Kidney epithelial cell (primary cell): ENCODE measurements around the gene CREB5. TPM values are rescaled to one million over a fixed set of nuclear protein-coding genes. Genes with fewer than 3 reads are reported as not detected.

Experiments used
- DNase-seq: peaks from one replicate; pipeline ENCODE4 v3.0.0-alpha.2; 2010; ENCODE audit warnings: low read depth
- H3K27me3 ChIP-seq: 2 replicates; pipeline ENCODE4 v1.6.0; 2011; ENCODE audit warnings: low read length; ENCODE audit not compliant: control insufficient read depth, insufficient read depth
- H3K36me3 ChIP-seq: 2 replicates; pipeline ENCODE4 v1.5.1; 2011; ENCODE audit warnings: low read length; ENCODE audit not compliant: control insufficient read depth, insufficient read depth
- H3K4me3 ChIP-seq: 2 replicates; pipeline ENCODE4 v1.5.1; 2011; ENCODE audit warnings: low read depth, mild to moderate bottlenecking, control low read depth, low read length
- total RNA-seq: library from RNA; depleted of rRNA; stranded (reverse); fragments of >200 nt; gene quantifications from 2 replicates; pipeline ENCODE4 v1.2.3, GENCODE V29; 2015
- TF ChIP-seq, protein P1 (sequence below): IDR thresholded peaks from 2 replicates; pipeline ENCODE4 v1.5.1; 2011; ENCODE audit warnings: mild to moderate bottlenecking, moderate library complexity, low read length, control low read depth, inconsistent platforms; ENCODE audit not compliant: insufficient read depth, poor library complexity, severe bottlenecking

The CREB5 gene
- total RNA-seq, 1 donor from 2014 or later = 27.9 TPM

DNA sequence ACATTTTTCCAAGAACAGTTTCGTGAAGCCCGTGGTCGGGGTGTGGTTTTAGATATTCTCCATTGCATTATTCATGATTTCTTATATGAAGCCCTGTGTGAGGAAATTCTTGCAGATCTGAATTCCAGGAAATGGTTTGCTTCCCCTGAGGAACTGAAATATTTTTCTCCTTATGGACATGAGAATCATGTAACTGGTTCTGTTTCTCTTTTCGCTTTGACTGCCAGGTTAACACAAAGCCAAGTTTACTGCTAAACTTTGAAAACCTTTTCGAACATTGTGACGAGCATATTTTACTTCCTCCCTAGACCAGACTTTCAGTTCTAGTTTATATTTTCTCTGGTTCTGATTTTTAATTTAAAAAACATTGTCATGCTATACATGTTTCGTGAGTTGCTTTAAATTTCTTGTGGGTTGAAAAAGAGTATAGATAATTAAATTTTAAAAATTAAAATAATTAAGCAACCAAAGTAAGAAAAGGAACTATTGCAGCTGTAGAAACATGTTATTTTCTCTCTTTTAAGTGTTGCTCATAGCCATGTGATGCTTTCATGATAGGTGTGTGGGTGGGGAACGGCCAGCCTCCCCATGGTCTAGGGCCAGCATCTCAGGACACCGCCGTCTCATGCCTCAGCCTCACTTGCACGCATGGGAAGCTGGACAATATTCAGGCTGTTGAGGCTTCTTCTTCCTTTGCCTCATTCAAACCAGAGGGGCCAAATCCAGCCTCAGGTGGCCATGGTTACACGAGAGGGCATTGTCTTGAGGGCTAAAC lies 97.1 kb downstream of the CREB5 start:
- DNase-seq = no peak
- TF ChIP-seq, protein P1, sequence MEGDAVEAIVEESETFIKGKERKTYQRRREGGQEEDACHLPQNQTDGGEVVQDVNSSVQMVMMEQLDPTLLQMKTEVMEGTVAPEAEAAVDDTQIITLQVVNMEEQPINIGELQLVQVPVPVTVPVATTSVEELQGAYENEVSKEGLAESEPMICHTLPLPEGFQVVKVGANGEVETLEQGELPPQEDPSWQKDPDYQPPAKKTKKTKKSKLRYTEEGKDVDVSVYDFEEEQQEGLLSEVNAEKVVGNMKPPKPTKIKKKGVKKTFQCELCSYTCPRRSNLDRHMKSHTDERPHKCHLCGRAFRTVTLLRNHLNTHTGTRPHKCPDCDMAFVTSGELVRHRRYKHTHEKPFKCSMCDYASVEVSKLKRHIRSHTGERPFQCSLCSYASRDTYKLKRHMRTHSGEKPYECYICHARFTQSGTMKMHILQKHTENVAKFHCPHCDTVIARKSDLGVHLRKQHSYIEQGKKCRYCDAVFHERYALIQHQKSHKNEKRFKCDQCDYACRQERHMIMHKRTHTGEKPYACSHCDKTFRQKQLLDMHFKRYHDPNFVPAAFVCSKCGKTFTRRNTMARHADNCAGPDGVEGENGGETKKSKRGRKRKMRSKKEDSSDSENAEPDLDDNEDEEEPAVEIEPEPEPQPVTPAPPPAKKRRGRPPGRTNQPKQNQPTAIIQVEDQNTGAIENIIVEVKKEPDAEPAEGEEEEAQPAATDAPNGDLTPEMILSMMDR = no peak
- H3K27me3 ChIP-seq = no peaks in the 10 kb centered on the region

DNA sequence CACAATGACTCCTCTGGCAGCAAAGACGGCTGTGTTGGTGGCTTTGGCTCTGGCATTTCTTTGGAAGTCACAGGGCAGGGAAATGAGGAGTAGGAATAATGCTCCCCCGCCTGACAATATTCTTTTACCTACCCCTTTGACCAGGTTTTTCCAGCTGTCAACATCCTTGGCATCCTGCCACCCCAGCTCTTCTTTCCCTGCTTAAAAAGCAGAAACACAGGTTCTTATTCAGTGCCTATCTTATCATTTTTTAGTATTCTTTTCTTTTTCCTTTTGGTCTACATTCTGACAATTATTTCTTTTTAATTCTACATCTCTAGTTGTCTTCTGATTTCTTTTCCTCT lies 97.7 kb downstream of the CREB5 start:
- no peak for DNase-seq
- TF ChIP-seq, protein P1 = no peak
- Histone ChIP-seq H3K4me3 (no peak overlapping the region), H3K36me3 (no peaks in the 10 kb centered on the region), H3K27me3 (no peaks in the 10 kb centered on the region)

More for the DNA sequence above, 97.1 kb downstream of the CREB5 start:
- Histone ChIP-seq H3K4me3 (no peak overlapping the region), H3K36me3 (no peaks in the 10 kb centered on the region)

DNA sequence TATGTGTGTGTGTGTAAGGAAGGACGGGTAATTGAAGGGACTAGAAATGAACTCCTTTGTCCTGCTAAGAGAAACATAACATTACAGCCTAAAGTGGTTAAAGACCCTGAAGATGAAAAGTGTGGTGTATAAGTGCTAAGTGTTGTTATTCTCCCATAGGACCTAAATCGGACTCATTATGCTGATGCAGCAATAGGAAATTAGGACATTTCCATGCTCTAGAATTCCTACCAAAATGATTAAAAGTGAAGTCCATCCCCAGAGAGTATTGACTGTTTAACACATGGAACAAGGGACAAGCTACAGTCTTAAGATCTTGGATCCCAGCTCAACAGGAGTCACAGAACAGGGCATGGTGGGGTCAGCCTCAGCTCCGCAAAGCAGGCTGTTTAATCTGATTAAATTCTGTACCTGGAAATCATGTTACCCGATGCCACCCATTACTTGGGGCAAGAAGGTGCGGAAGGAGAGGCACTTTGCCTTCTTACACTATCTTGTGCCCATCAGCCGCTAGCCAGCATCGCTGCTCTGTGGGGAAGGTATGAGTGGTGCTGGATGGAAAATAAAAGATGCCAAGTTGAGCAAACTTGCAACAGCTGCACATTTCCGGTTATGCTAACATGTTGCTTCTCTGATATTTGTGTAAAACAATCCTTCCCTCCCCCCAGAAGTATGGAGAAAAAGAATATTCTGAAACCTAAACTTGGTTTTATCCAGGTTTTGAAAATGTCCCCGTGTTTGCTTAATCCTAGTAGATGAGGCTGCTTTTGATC lies 100.5 kb downstream of the CREB5 start:
- no peak for DNase-seq
- Histone ChIP-seq H3K27me3 (no peaks in the 10 kb centered on the region), H3K4me3 (no peak overlapping the region), H3K36me3 (no peaks in the 10 kb centered on the region)
- TF ChIP-seq, protein P1 = no peak

DNA sequence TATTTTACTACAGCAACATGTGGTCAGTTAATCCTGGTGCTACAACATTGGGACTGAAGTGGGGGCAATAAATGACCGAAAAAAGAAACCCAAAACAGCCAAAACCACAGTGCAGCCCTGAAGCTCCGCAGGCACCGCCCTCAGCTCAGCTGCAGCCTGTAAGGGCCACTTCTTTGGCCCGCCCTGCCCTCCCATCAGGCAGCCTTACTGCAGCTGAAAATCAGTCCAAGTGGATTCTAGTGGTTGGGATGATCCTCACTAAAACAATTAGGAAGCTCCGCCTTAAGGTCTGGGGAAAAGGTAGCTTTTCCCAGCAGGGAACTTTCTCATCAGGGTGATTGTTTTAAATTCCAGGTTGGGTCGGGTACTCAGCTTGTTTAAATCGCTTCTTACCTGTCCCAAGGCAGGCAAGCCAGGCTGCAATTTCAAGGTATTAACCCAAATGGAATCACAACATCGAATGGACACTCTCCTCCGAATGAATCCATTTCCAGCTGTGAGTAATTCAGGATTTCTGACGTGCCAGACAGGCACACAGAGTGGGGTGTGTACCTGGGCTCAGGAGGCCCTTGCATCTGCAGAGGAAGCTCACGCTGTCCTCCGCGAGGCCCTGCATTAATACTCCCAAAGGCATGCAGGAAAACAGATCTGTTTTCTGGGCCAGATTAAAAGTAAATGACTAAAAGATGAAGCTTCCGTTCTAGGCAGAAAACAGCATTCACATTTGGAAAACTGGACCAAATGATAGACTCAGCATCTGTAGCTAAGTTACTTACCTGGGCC lies 104.3 kb downstream of the CREB5 start:
- no peak for DNase-seq
- Histone ChIP-seq H3K27me3 (no peaks in the 10 kb centered on the region), H3K36me3 (no peaks in the 10 kb centered on the region), H3K4me3 (no peak overlapping the region)
- TF ChIP-seq, protein P1 = no peak

DNA sequence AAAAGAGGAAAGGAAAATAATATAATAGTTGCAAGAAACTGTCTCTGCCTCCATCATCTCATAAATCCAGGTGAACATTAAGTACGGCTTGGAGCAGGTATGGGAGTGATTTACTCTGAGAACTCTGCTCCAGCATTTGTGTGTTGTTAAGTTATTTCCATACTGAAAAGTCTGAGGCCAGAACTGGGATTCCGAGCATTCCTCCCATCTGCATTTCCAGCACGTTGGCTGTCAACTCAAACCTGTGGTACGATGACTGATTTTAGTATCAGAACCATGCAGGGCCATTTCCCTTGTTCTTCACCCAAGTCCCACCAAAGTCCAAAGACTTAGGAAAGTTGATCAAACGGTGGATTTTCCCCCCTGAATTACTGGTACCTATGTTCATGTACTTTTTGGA lies 104.9 kb downstream of the CREB5 start:
- Histone ChIP-seq H3K36me3 (no peaks in the 10 kb centered on the region), H3K4me3 (no peak overlapping the region), H3K27me3 (no peaks in the 10 kb centered on the region)
- no peak for DNase-seq
- TF ChIP-seq, protein P1 = no peak
